Measurements from ENCODE around the gene EMC7.

DNA sequence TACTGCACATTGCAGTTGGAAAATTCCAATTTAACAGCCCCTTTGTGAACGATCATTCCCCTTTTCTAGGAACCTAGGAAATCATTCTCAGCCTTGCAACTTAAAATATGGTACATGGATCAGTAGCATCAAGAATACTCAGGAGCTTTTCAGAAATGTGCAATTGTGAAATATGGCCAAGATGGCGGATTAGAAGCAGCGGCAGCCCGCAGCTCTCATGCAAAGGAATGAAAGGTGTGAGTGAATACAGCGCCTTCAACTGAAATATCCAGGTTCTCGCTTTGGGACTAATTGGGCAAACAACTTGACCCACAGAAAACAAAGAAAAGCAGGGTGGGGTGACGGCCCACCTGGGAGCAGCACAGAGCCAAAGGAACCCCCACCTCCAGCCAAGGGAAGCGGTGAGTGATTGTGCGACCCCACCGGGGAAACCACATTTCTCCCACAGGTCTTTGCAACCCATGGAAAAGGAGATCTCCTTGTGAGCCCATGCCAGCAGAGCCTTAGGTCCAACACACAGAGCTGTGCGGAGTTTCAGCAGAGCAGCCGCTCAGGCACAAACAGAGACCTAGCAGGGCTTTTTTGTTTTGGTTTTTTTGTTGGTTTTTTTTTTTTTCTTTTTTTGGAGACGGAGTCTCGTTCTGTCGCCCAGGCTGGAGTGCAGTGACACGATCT lies 55.1 kb downstream of the EMC7 start:
- TF ChIP-seq, protein P1, sequence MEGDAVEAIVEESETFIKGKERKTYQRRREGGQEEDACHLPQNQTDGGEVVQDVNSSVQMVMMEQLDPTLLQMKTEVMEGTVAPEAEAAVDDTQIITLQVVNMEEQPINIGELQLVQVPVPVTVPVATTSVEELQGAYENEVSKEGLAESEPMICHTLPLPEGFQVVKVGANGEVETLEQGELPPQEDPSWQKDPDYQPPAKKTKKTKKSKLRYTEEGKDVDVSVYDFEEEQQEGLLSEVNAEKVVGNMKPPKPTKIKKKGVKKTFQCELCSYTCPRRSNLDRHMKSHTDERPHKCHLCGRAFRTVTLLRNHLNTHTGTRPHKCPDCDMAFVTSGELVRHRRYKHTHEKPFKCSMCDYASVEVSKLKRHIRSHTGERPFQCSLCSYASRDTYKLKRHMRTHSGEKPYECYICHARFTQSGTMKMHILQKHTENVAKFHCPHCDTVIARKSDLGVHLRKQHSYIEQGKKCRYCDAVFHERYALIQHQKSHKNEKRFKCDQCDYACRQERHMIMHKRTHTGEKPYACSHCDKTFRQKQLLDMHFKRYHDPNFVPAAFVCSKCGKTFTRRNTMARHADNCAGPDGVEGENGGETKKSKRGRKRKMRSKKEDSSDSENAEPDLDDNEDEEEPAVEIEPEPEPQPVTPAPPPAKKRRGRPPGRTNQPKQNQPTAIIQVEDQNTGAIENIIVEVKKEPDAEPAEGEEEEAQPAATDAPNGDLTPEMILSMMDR (IDR thresholded peaks at IDR 0.05), result no peak
- TF ChIP-seq POLR2A (IDR thresholded peaks at IDR 0.05), result no peak
